ENCODE results near the gene IDH1.

GRCh38 chr2:208285853-208286252, 31.0 kb upstream of the IDH1 start:
- TF ChIP-seq JUN (IDR thresholded peaks at IDR 0.05; ENCODE audit: low read depth, low read length) (no peak), POLR2A (IDR thresholded peaks at IDR 0.05; ENCODE audit: control extremely low read depth in 1 of 2, low read depth in 2 of 2, low read length in 2 of 2) (no peak), YY1 (IDR thresholded peaks at IDR 0.05; ENCODE audit: low read depth, low read length) (no peak)

Data from H1 (cell line).